Measurements from ENCODE around the gene PUM2.

DNA sequence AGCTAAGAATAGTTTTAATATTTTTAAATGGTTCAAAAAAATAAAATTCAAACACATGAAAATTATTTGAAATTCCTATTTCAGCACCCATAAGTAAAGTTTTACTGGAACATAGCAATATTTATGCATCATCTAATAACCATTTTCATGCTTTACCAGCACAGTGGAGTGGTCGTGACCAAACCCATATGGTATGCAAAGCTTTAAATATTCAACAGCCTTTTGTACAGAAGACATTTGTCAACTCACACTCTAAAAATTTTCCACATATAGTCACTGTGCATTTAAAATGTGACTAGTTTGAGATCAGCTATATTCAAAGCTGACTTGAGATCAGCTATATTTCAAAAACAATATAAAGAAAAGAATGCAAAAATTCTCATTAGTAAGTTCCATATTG, 46.2 kb downstream of the PUM2 start:
- no peak for TF ChIP-seq POLR2A (IDR thresholded peaks at IDR 0.05)
- TF ChIP-seq, protein P1, sequence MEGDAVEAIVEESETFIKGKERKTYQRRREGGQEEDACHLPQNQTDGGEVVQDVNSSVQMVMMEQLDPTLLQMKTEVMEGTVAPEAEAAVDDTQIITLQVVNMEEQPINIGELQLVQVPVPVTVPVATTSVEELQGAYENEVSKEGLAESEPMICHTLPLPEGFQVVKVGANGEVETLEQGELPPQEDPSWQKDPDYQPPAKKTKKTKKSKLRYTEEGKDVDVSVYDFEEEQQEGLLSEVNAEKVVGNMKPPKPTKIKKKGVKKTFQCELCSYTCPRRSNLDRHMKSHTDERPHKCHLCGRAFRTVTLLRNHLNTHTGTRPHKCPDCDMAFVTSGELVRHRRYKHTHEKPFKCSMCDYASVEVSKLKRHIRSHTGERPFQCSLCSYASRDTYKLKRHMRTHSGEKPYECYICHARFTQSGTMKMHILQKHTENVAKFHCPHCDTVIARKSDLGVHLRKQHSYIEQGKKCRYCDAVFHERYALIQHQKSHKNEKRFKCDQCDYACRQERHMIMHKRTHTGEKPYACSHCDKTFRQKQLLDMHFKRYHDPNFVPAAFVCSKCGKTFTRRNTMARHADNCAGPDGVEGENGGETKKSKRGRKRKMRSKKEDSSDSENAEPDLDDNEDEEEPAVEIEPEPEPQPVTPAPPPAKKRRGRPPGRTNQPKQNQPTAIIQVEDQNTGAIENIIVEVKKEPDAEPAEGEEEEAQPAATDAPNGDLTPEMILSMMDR (IDR thresholded peaks at IDR 0.05), result no peak
